ENCODE results near the gene MED28.

DNA sequence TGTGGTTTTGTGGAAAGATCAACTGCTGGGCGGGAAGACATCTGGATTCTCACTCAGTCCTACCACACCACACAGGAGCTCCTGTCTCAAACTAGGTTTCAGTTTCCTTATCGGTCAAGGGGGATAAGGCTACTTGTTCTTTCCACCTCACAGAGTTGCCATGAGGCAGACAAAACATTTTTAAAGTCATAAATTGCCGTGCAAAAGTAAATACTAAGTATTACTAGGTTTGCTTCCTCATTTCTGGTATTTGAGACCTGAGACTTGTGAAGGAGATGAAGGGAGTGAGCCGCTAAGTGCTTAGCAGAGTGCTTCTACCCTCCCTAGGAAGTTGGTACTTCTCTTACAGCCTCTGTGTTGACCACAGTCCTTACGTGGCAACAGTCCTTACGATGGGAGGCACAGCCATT lies 36.0 kb upstream of the MED28 start:
- TF ChIP-seq, protein P1, sequence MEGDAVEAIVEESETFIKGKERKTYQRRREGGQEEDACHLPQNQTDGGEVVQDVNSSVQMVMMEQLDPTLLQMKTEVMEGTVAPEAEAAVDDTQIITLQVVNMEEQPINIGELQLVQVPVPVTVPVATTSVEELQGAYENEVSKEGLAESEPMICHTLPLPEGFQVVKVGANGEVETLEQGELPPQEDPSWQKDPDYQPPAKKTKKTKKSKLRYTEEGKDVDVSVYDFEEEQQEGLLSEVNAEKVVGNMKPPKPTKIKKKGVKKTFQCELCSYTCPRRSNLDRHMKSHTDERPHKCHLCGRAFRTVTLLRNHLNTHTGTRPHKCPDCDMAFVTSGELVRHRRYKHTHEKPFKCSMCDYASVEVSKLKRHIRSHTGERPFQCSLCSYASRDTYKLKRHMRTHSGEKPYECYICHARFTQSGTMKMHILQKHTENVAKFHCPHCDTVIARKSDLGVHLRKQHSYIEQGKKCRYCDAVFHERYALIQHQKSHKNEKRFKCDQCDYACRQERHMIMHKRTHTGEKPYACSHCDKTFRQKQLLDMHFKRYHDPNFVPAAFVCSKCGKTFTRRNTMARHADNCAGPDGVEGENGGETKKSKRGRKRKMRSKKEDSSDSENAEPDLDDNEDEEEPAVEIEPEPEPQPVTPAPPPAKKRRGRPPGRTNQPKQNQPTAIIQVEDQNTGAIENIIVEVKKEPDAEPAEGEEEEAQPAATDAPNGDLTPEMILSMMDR (IDR thresholded peaks at IDR 0.05), result no peak
- no peak for TF ChIP-seq POLR2A (IDR thresholded peaks at IDR 0.05)
